HG03469 (cell line): ENCODE results near the gene FAM222A.

Experiments
- ATAC-seq: cut with Tn5 transposase; IDR thresholded peaks from one replicate; pipeline ENCODE4 v1.9.1; 2021; ENCODE audit warnings: mild to moderate bottlenecking, moderate library complexity, moderate number of reproducible peaks; ENCODE audit not compliant: unreplicated experiment

Gene FAM222A

DNA sequence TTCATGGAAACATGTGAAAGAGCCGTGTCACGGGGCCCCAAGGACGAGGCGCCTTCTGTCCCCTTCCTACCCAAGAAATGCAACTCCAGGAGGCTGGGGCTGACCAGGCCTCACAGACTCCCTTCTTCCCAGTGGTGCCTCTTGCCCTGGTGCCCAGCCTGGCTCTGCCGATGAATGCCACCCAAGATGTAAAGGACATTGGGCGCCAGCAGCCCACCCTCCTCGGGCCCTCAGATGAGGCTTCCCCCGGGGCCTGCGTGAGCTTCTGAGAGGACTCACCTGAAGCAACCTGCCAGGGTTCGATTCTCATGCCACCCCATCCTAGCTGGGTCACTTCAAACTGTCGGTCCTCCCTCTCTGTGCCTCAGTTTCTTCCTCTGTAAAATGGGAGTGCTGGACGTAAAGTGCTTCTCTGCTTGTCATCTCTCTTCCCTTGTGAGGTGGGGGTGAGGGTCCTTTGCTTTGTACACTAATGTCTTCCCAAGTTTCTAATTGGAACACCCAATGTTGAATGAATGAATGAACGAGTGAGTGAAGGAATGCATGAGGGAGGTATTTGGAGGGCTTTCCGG, 10.8 kb downstream of the FAM222A start:
- no peak for ATAC-seq

GRCh38 chr12:109725321-109726105, 11.9 kb downstream of the FAM222A start:
- ATAC-seq, result no peak

GRCh38 chr12:109726106-109726497, 12.5 kb downstream of the FAM222A start:
- no peak for ATAC-seq

GRCh38 chr12:109726511-109727038, 12.9 kb downstream of the FAM222A start:
- no peak for ATAC-seq

GRCh38 chr12:109727039-109727723, 13.6 kb downstream of the FAM222A start:
- no peak for ATAC-seq

GRCh38 chr12:109727746-109728726, 14.4 kb downstream of the FAM222A start:
- no peak for ATAC-seq

- no peak for ATAC-seq
Measured at GRCh38 chr12:109728921-109729320, 15.3 kb downstream of the FAM222A start.

GRCh38 chr12:109729371-109729781, 15.8 kb downstream of the FAM222A start:
- ATAC-seq, result no peak

DNA sequence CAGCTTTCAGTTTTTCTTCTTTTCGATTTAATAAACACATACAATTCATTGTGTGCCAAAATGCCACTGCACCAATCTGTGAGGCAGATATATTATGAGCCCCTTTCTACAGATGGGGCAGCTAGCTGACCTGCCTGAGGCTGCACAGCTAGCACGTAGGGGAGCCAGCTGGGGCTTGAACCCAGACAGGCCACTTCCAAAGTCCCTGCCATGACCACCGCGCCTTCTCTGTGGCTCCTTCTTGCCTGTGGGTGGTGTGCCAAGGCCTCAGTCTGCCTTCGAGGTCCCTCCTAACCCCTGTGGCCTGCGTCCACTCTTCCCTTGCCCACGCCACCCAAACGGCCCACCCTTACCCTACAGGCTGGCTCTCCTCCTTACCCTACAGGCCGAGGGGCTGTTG, 16.2 kb downstream of the FAM222A start:
- ATAC-seq, result no peak

DNA sequence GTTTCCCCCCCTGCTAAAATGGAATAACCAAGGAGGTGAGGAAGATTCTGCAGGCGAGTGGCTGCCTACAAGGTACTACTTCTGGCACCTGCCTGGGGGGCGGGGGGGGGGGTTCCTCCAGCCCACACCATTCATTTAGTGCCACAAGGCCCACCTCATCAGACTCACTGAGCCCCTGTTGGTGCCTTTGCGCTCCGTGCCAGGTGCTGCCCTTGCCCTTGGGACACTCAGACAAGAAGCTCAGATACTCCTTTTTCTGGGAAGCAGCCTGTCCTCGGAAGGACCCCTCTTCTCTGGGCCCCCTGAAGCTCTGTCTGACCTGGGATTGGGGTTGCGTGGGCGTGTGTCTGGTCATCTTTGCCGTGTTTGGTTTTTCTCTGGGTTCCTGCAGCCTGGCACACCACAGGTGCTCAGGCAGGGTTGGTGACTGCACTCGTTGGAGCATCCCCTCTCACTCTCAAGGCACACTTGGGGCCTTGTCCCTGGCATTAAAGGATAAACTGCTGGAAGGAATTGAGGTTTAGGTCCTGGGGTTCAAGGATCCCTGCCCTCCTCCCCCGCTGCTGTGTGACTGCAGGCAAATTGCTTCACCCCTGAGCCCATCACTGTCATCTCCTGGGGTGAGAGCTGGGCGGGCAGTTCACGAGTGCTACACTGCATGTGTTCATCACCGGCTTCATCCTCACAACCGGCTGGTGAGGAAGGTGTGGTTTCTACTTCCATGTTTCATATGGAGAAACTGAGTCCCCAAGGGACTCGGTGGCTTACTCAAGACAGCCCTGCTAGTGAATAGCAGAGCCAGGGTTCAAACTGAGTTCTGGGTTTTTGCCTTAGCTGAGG, 16.9 kb downstream of the FAM222A start:
- ATAC-seq, result no peak

GRCh38 chr12:109731231-109731731, 17.7 kb downstream of the FAM222A start:
- no peak for ATAC-seq

DNA sequence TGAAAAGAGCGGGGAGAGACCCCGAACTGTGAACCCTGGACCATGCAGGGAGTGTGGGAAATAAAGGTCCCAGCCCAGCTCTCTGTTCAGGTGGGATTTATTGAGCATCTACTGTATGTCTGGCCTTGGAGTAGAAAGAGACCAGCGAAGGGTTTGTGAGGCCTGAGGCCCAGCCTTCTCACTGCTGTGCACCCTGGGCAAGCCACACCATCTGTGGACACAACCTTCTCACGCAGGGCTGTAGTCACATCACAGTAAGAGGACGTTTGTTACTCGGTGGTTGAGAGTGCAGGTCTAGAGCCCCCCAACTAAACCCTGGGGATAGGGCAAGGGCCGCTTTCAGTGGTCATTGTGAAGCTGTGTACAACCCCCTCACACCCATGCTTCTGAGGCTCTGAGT, 18.2 kb downstream of the FAM222A start:
- no peak for ATAC-seq

- no peak for ATAC-seq
Measured at GRCh38 chr12:109732321-109733305, 19.0 kb downstream of the FAM222A start.

DNA sequence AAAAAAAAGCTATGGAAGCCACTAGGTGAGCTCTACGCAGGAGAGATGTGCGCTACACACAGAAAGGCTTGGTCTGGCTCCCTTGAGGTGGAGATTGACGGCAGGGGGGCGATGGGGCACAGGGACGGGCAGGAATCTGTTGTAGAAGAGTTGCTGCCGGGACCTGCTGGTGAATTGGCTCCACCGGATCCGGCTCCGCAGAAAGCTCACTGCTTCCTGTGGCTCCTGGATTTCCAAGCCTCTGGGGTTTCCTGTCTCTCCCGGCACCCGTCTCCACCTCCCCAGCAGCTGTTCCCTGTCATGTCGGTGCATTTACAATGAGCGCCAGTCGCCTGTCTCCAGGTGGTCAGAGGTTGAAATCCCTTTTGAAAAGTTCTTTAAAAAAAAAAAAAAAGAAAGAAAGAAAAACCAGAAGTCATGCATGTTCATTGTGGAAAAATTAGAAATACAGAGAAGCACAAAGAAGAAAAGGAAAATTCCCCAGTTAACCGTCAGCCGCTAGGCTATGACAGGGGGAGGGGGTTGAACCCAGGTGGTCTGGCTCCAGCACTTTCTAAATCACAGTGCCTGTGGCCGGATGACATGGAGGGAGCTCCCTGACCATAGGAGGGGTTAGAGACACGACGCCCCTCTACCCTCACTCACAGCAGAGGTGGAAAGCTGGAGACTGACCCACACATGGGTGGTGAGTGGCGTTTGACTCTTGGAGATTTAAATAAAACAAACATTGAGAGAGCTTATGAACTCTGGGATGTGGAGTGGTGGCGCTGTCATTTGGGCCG, 20.8 kb downstream of the FAM222A start:
- ATAC-seq, result no peak

DNA sequence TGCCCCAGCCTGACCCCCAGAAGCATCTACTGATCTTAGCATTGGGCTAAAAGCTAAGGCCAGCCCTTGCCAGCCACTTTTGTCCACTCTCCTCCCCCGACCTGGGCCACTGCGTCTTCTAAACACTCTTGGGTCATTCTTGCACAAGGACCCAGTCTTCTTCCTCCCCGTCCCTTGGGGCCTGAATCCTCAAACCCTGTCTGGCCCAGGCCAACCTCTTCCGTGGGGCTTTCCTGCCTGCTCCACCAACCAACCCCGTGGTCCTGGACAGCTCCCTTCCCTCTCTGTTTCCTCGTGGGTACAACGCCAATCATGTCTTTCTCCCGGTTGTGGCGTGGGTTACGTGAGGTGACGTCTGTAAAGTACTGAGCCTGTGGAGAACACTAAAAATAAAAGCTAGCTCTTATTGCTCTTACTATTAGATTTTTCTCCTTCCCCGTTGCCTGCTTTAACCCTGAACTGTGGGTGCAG, 21.5 kb downstream of the FAM222A start:
- ATAC-seq, result no peak

- ATAC-seq, result no peak
Measured at GRCh38 chr12:109735825-109736551, 22.4 kb downstream of the FAM222A start.
